Naive thymus-derived CD4-positive, alpha-beta T cell (primary cell): ENCODE measurements around the gene GRIK1. TPM values are rescaled to one million over a fixed set of nuclear protein-coding genes. Genes with fewer than 3 reads are reported as not detected.

Experiments used
- ATAC-seq: fragments of 150-1000 bp; cut with Tn5 transposase; 2 replicates; pipeline ENCODE4 v1.10.0; 2021; ENCODE audit warnings: mild to moderate bottlenecking, moderate library complexity
- CTCF ChIA-PET: fragments of 350-600 bp; sonication (Branson Sonifier 250); formaldehyde crosslinking; loops from one replicate; lab custom pipeline; 2021; ENCODE audit warnings: antibody characterized with exemption; lab: Charles Lee
- POLR2A ChIA-PET: fragments of 350-600 bp; sonication (Branson Sonifier 250); formaldehyde crosslinking; loops from one replicate; lab custom pipeline; 2021; ENCODE audit warnings: antibody characterized with exemption, inconsistent platforms; lab: Charles Lee
- DNase-seq, 9 donors: peaks; one replicate each; pipeline versions ENCODE4 v3.0.0 to v3.0.0-alpha.2; 2020 to 2022; ENCODE audit warnings: mixed read lengths in 1 of 9
- H3K27ac ChIP-seq: one replicate; pipeline ENCODE4 v1.7.0; 2013; ENCODE audit warnings: mild to moderate bottlenecking, low read depth, low read length, moderate library complexity
- H3K27me3 ChIP-seq, 2 donors: one replicate each; pipeline ENCODE4 v1.7.0; 2013; ENCODE audit warnings: low read length in 2 of 2, mild to moderate bottlenecking in 2 of 2, moderate library complexity in 2 of 2; ENCODE audit not compliant: control insufficient read depth in 2 of 2, insufficient read depth in 2 of 2
- H3K36me3 ChIP-seq, 3 experiments: 1 replicate in 2 of 3; 2 replicates in 1 of 3; pipeline ENCODE4 v1.7.0; 2013; ENCODE audit warnings: low read length in 3 of 3, mild to moderate bottlenecking in 3 of 3, moderate library complexity in 1 of 3; ENCODE audit not compliant: insufficient read depth in 3 of 3, control insufficient read depth in 2 of 3
- H3K4me1 ChIP-seq, 2 donors: one replicate each; pipeline ENCODE4 v1.7.0; 2013; ENCODE audit warnings: low read length in 2 of 2, mild to moderate bottlenecking in 2 of 2, moderate library complexity in 1 of 2; ENCODE audit not compliant: control insufficient read depth in 2 of 2, insufficient read depth in 2 of 2
- H3K4me3 ChIP-seq: 2 replicates; pipeline ENCODE4 v1.7.0; 2013; ENCODE audit warnings: mild to moderate bottlenecking, low read length
- H3K9me3 ChIP-seq, 3 experiments: 1 replicate in 2 of 3; 2 replicates in 1 of 3; pipeline ENCODE4 v1.7.0; 2013; ENCODE audit warnings: low read length in 3 of 3; ENCODE audit not compliant: control insufficient read depth in 2 of 3
- H3K27ac Mint-ChIP-seq, 9 donors: one replicate each; pipeline ENCODE4 v1.8.0; 2020 to 2022; ENCODE audit warnings: mixed read lengths in 9 of 9, mild to moderate bottlenecking in 8 of 9, moderate library complexity in 5 of 9, inconsistent platforms in 2 of 9
- H3K27me3 Mint-ChIP-seq, 5 donors: one replicate each; pipeline ENCODE4 v1.8.0; 2021 to 2022; ENCODE audit warnings: mixed read lengths in 5 of 5, mild to moderate bottlenecking in 1 of 5
- H3K36me3 Mint-ChIP-seq, 5 donors: one replicate each; pipeline ENCODE4 v1.8.0; 2020 to 2022; ENCODE audit warnings: mixed read lengths in 5 of 5, mild to moderate bottlenecking in 3 of 5, inconsistent platforms in 1 of 5
- H3K4me1 Mint-ChIP-seq, 7 donors: one replicate each; pipeline ENCODE4 v1.8.0; 2020 to 2022; ENCODE audit warnings: mixed read lengths in 7 of 7, mild to moderate bottlenecking in 3 of 7, inconsistent platforms in 1 of 7
- H3K4me3 Mint-ChIP-seq, 10 donors: one replicate each; pipeline ENCODE4 v1.8.0; 2020 to 2022; ENCODE audit warnings: mild to moderate bottlenecking in 10 of 10, mixed read lengths in 10 of 10, moderate library complexity in 6 of 10, inconsistent platforms in 2 of 10
- H3K9me3 Mint-ChIP-seq, 11 donors: one replicate each; pipeline ENCODE4 v1.8.0; 2020 to 2022; ENCODE audit warnings: mixed read lengths in 11 of 11, mild to moderate bottlenecking in 4 of 11, inconsistent platforms in 1 of 11, moderate library complexity in 1 of 11
- intact Hi-C, 2 donors: fragments of 100-400 bp; cut with micrococcal nuclease; formaldehyde crosslinking; loops; one replicate each; pipeline ENCODE4 v1.15.1; 2023
- polyA plus RNA-seq, 2 donors: library from polyadenylated mRNA; unstranded; fragments of 300-500 nt; fragmentation: Illumina TruSeq; gene quantifications; one replicate each; pipeline ENCODE4 v1.2.3, GENCODE V29; 2021
- total RNA-seq, 6 experiments: library from RNA in 5 of 6; stranded (reverse) in 5 of 6; gene quantifications; 1 replicate in 5 of 6; 2 replicates in 1 of 6; pipeline ENCODE4 v1.2.3 and lab custom pipeline; 2021 to 2026

GRIK1 gene
- total and polyA plus RNA-seq, 7 experiments from 2014 or later = 0.10 TPM; not detected in 6

DNA sequence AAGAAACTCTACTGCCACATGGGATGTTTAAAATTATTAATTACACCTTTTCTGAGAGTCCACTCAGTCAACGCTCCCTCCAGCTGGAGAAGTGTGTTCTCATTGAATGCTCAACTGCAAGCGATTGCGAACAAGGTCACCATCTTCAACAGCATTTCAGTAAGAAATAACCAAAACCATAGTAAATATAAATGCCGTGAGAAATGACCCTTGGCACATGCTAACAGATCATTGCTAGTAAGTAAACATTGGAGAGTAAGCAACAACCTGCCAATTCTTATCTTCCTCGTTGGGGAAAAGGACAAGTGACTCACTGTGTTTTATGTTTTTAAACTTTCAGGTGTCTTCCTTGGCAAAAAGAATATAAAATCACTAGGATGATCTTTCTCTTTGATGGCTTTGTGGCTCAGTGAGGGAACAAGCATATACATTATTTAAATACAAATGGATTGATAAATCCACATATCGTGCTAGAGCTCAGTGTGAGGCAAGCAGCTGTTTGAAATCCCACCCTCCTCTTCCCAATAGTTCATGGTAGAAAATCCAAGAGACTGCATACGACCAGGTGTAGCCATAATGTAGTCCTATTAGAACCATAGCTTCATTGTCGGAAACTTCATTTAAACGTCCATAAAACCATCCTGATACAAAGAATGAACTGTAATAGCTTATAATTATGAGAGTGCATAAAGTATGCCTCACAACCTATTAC, 214.6 kb downstream of the GRIK1 start:
- no peak overlapping the region for H3K27ac ChIP-seq
- no peaks in the 10 kb centered on the region for H3K36me3 Mint-ChIP-seq
- POLR2A ChIA-PET = no interaction called here
- H3K36me3 ChIP-seq = no peaks in the 10 kb centered on the region
- H3K9me3 Mint-ChIP-seq = peaks cover 0 to 9% (median 0%) of the 10 kb centered on the region in 11 donors
- peaks cover 0 to 13% (median 9%) of the 10 kb centered on the region in 5 donors for H3K27me3 Mint-ChIP-seq
- ATAC-seq = no peak
- peaks cover 0 to 2% (median 0%) of the 10 kb centered on the region in 7 donors for H3K4me1 Mint-ChIP-seq
- no peaks in the 10 kb centered on the region for H3K4me1 ChIP-seq
- no peak overlapping the region for H3K4me3 ChIP-seq
- DNase-seq = no peak
- no peak overlapping the region for H3K27ac Mint-ChIP-seq
- intact Hi-C loops = no loop called here
- H3K27me3 ChIP-seq = no peaks in the 10 kb centered on the region
- H3K9me3 ChIP-seq = no peaks in the 10 kb centered on the region
- CTCF ChIA-PET = no interaction called here
- H3K4me3 Mint-ChIP-seq = no peak overlapping the region

DNA sequence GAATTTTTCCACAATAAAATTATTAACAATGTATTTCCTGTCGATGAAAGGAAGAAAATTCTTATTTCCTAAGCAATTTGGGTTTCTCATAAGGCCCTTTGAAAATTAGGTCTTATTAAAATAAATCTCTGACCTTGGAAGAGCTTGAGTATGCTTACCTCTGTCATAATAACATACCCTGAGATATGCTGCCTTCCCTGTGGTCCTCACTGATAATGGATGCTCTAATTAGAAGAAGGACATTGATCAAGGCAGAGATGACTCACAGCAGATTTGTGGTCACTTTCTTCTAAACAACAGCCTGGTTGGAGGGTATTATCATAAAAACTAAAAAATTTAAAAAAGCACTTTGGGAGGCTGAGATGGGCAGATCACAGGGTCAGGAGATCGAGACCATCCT, 217.8 kb downstream of the GRIK1 start:
- Histone ChIP-seq H3K4me1 (no peaks in the 10 kb centered on the region), H3K9me3 (no peaks in the 10 kb centered on the region), H3K36me3 (no peaks in the 10 kb centered on the region), H3K4me3 (no peak overlapping the region), H3K27ac (no peak overlapping the region), H3K27me3 (no peaks in the 10 kb centered on the region)
- ChIA-PET POLR2A (no interaction called here), CTCF (no interaction called here)
- H3K4me3 Mint-ChIP-seq = no peak overlapping the region
- peaks cover 0 to 6% (median 0%) of the 10 kb centered on the region in 11 donors for H3K9me3 Mint-ChIP-seq
- no peak overlapping the region for H3K27ac Mint-ChIP-seq
- intact Hi-C loops = no loop called here
- H3K36me3 Mint-ChIP-seq = no peaks in the 10 kb centered on the region
- no peak for ATAC-seq
- no peak for DNase-seq
- peaks cover 0 to 13% (median 5%) of the 10 kb centered on the region in 5 donors for H3K27me3 Mint-ChIP-seq
- peaks cover 0 to 2% (median 0%) of the 10 kb centered on the region in 7 donors for H3K4me1 Mint-ChIP-seq

GRCh38 chr21:29721221-29721620, 218.6 kb downstream of the GRIK1 start:
- no peak for ATAC-seq
- Histone ChIP-seq H3K4me3 (no peak overlapping the region), H3K9me3 (no peaks in the 10 kb centered on the region), H3K4me1 (no peaks in the 10 kb centered on the region), H3K27ac (no peak overlapping the region), H3K36me3 (no peaks in the 10 kb centered on the region), H3K27me3 (no peaks in the 10 kb centered on the region)
- Mint-ChIP-seq H3K4me1 (peaks cover 0 to 2% (median 0%) of the 10 kb centered on the region in 7 donors), H3K27ac (no peak overlapping the region), H3K27me3 (peaks cover 0 to 13% (median 5%) of the 10 kb centered on the region in 5 donors), H3K4me3 (no peak overlapping the region), H3K36me3 (no peaks in the 10 kb centered on the region), H3K9me3 (peaks cover 0 to 6% (median 2%) of the 10 kb centered on the region in 11 donors)
- intact Hi-C loops = no loop called here
- CTCF ChIA-PET = no interaction called here
- POLR2A ChIA-PET = no interaction called here
- no peak for DNase-seq

GRCh38 chr21:29719521-29719920, 220.3 kb downstream of the GRIK1 start:
- Mint-ChIP-seq H3K36me3 (no peaks in the 10 kb centered on the region), H3K27me3 (peaks cover 0 to 12% (median 4%) of the 10 kb centered on the region in 5 donors), H3K27ac (no peak overlapping the region), H3K4me1 (peaks cover 0 to 2% (median 0%) of the 10 kb centered on the region in 7 donors), H3K9me3 (peaks cover 0 to 7% (median 4%) of the 10 kb centered on the region in 11 donors), H3K4me3 (no peak overlapping the region)
- no peaks in the 10 kb centered on the region for H3K27me3 ChIP-seq
- ChIA-PET POLR2A (interaction anchor here (0.7 kb wide), 1 partner anchor 957 kb away, joined by 3 read pairs; no protein-coding TSS in a partner anchor), CTCF (no interaction called here)
- H3K36me3 ChIP-seq = no peaks in the 10 kb centered on the region
- intact Hi-C loops = no loop called here
- no peak for DNase-seq
- H3K4me3 ChIP-seq = no peak overlapping the region
- ATAC-seq = no peak
- H3K9me3 ChIP-seq = no peaks in the 10 kb centered on the region
- H3K27ac ChIP-seq = no peak overlapping the region
- H3K4me1 ChIP-seq = no peaks in the 10 kb centered on the region

GRCh38 chr21:29718081-29718815, 221.5 kb downstream of the GRIK1 start:
- Histone ChIP-seq H3K27ac (no peak overlapping the region), H3K9me3 (no peaks in the 10 kb centered on the region), H3K27me3 (no peaks in the 10 kb centered on the region), H3K36me3 (no peaks in the 10 kb centered on the region), H3K4me3 (no peak overlapping the region), H3K4me1 (no peaks in the 10 kb centered on the region)
- ATAC-seq (no peak), DNase-seq (no peak)
- H3K36me3 Mint-ChIP-seq = no peaks in the 10 kb centered on the region
- no peak overlapping the region for H3K4me3 Mint-ChIP-seq
- no peak overlapping the region for H3K27ac Mint-ChIP-seq
- intact Hi-C loops = no loop called here
- peaks cover 0 to 7% (median 4%) of the 10 kb centered on the region in 11 donors for H3K9me3 Mint-ChIP-seq
- H3K4me1 Mint-ChIP-seq = peaks cover 0 to 2% (median 0%) of the 10 kb centered on the region in 7 donors
- peaks cover 0 to 22% (median 8%) of the 10 kb centered on the region in 5 donors for H3K27me3 Mint-ChIP-seq
- ChIA-PET POLR2A (no interaction called here), CTCF (no interaction called here)

DNA sequence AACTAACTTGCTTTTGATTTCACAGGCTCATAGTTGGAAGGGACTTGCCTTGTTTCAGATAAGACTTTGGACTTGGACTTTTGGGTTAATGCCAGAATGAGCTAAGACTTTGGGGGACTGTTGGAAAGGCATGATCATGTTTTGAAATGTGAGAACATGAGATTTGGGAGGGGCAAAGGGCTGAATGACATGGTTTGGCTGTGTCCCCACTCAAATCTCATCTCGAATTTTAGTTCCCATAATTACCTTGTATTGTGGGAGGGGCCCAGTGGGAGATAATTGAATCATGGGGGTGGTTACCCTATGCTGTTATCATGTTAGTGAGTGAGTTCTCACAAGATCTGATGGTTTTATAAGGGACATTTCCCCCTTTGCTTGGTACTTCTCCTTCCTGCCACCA, 222.1 kb downstream of the GRIK1 start:
- ChIA-PET POLR2A (no interaction called here), CTCF (no interaction called here)
- H3K9me3 Mint-ChIP-seq = peaks cover 0 to 7% (median 4%) of the 10 kb centered on the region in 11 donors
- H3K27me3 ChIP-seq = no peaks in the 10 kb centered on the region
- ATAC-seq (no peak), DNase-seq (no peak)
- peaks cover 0 to 2% (median 0%) of the 10 kb centered on the region in 7 donors for H3K4me1 Mint-ChIP-seq
- peaks cover 0 to 22% (median 11%) of the 10 kb centered on the region in 5 donors for H3K27me3 Mint-ChIP-seq
- no peak overlapping the region for H3K4me3 ChIP-seq
- H3K27ac Mint-ChIP-seq = no peak overlapping the region
- H3K9me3 ChIP-seq = no peaks in the 10 kb centered on the region
- no peaks in the 10 kb centered on the region for H3K36me3 ChIP-seq
- no peak overlapping the region for H3K4me3 Mint-ChIP-seq
- H3K4me1 ChIP-seq = no peaks in the 10 kb centered on the region
- H3K36me3 Mint-ChIP-seq = no peaks in the 10 kb centered on the region
- intact Hi-C loops = no loop called here
- no peak overlapping the region for H3K27ac ChIP-seq
